Panc1 (cell line): ENCODE results near the gene DCTN1. TPM values are rescaled to one million over a fixed set of nuclear protein-coding genes. Genes with fewer than 3 reads are reported as not detected.
"Not testable (repeated sequence)": the region's sequence is repeated elsewhere in the genome, so short reads cannot be mapped to it uniquely, and the experiment has no call there.

Experiments
- ATAC-seq: fragments of 200-7000 bp; cut with Tn5 transposase; 2 replicates; pipeline ENCODE4 v1.9.1; 2020; ENCODE audit warnings: mild to moderate bottlenecking, moderate library complexity
- BruUV-seq: library from RNA; stranded (reverse); fragments of 400-500 nt; replicated peaks from 2 replicates; lab custom pipeline; 2021; lab: Mats Ljungman, UMichigan
- CTCF ChIA-PET: fragments of 300-600 bp; sonication (Branson Sonifier 250); formaldehyde crosslinking; loops from one replicate; lab custom pipeline; 2022; ENCODE audit warnings: antibody characterized with exemption; lab: Charles Lee
- POLR2A ChIA-PET: fragments of 300-600 bp; sonication (Branson Sonifier 250); formaldehyde crosslinking; loops from one replicate; lab custom pipeline; 2022; ENCODE audit warnings: antibody characterized with exemption; lab: Charles Lee
- DNase-seq: peaks from one replicate; pipeline ENCODE4 v3.0.0-alpha.2; 2010; ENCODE audit warnings: low read depth, low spot score
- H3K27ac ChIP-seq: 2 replicates; pipeline ENCODE4 v1.5.1; 2011; ENCODE audit warnings: mild to moderate bottlenecking, low read length, inconsistent platforms
- H3K27me3 ChIP-seq: fragments of 200-500 bp; sonication (Bioruptor generic); 2 replicates; pipeline ENCODE4 v1.6.0; 2014; ENCODE audit warnings: low read length, inconsistent platforms; ENCODE audit not compliant: control insufficient read depth, insufficient read depth
- H3K36me3 ChIP-seq: fragments of 200-500 bp; sonication (Bioruptor generic); 2 replicates; pipeline ENCODE4 v1.5.1; 2014; ENCODE audit warnings: inconsistent platforms, mild to moderate bottlenecking, low read length, moderate library complexity; ENCODE audit not compliant: control insufficient read depth, insufficient read depth
- H3K4me1 ChIP-seq: 2 replicates; pipeline ENCODE4 v1.5.1; 2011; ENCODE audit warnings: inconsistent platforms, mild to moderate bottlenecking, low read length, moderate library complexity; ENCODE audit not compliant: control insufficient read depth, insufficient read depth
- H3K4me3 ChIP-seq, 2 experiments: 2 replicates each; pipeline ENCODE4 v1.5.1; 2011 to 2012; ENCODE audit warnings: low read depth in 2 of 2, low read length in 2 of 2, mild to moderate bottlenecking in 2 of 2, inconsistent platforms in 1 of 2, moderate library complexity in 1 of 2
- H3K9me3 ChIP-seq: fragments of 200-500 bp; sonication (Bioruptor generic); 2 replicates; pipeline ENCODE4 v1.5.1; 2014; ENCODE audit warnings: low read depth, mild to moderate bottlenecking, inconsistent platforms, low read length, moderate library complexity; ENCODE audit not compliant: control insufficient read depth, insufficient read depth
- CTCF ChIP-seq: fragments of 450-650 bp; IDR thresholded peaks from 2 replicates; pipeline ENCODE4 v1.5.1; 2017; ENCODE audit warnings: mild to moderate bottlenecking
- POLR2AphosphoS5 ChIP-seq: IDR thresholded peaks from 2 replicates; pipeline ENCODE4 v1.6.1; 2012; ENCODE audit warnings: mild to moderate bottlenecking, low read depth, low read length, moderate library complexity
- REST ChIP-seq, 2 experiments: IDR thresholded peaks; 2 replicates each; pipeline ENCODE4 v1.6.1; 2011 to 2012; ENCODE audit warnings: low read depth in 2 of 2, control low read depth in 1 of 2, low read length in 1 of 2, mild to moderate bottlenecking in 1 of 2, moderate library complexity in 1 of 2; ENCODE audit not compliant: insufficient read depth in 1 of 2
- SIN3A ChIP-seq: IDR thresholded peaks from 2 replicates; pipeline ENCODE4 v1.6.1; 2012; ENCODE audit warnings: low read depth, mild to moderate bottlenecking, low read length, moderate library complexity, borderline replicate concordance; ENCODE audit not compliant: insufficient read depth
- TCF7L2 ChIP-seq: IDR thresholded peaks from 2 replicates; pipeline ENCODE4 v1.6.1; 2011; ENCODE audit warnings: mild to moderate bottlenecking, low read depth, low read length, inconsistent platforms
- in situ Hi-C: cut with HindIII; loops from 2 replicates; pipeline ENCODE4 v1.10.0; 2016; ENCODE audit warnings: low sequenced_read_pairs, low pct_unique_long_range_greater_than_20kb
- intact Hi-C: fragments of 100-400 bp; cut with micrococcal nuclease; formaldehyde crosslinking; loops from one replicate; pipeline ENCODE4 v1.10.0; 2022; ENCODE audit not compliant: unreplicated experiment
- total RNA-seq: library from RNA; stranded (reverse); gene quantifications from one replicate; pipeline ENCODE4 v1.2.1, GENCODE V29; 2021; ENCODE audit not compliant: unreplicated experiment

DCTN1 gene
- total RNA-seq, 1 experiment from 2014 or later, result 190 TPM

- Histone ChIP-seq H3K4me3 (peak within 1 kb of the TSS; percentile 84 to 89), H3K9me3 (no peaks in the 10 kb centered on the region), H3K4me1 (peaks cover 4% of the 10 kb centered on the region; the same call in 1 of the 2 replicates), H3K27me3 (no peaks in the 10 kb centered on the region), H3K27ac (peak within 1 kb of the TSS; percentile 86), H3K36me3 (no peaks in the 10 kb centered on the region; the same call in 1 of the 2 replicates)
- intact Hi-C loops, result no loop called here
- ATAC-seq, result peak; percentile 94
- POLR2A ChIA-PET, result interaction anchor here (0.6 to 1.5 kb wide), 3 partner anchors 19 to 251 kb away, joined by 3 to 7 read pairs (median 6); no protein-coding TSS in a partner anchor
- 0 out of 2 replicates have a peak, but pooled peaks have one; percentile 53 for TF ChIP-seq SIN3A
- TF ChIP-seq POLR2AphosphoS5, result 0 out of 2 replicates have a peak, but pooled peaks have one; percentile 44
- TF ChIP-seq REST (IDR thresholded peaks at IDR 0.05; ENCODE audit: insufficient read depth in 1 of 2, low read depth in 2 of 2, low read length in 1 of 2), result no peak
- in situ Hi-C loops, result no loop called here
- no TSS peak for BruUV-seq
- CTCF ChIA-PET, result interaction anchor here (0.7 kb wide), 1 partner anchor 111 kb away, joined by 6 read pairs; no protein-coding TSS in a partner anchor
- no peak for DNase-seq
Measured at GRCh38 chr2:74421221-74421870, 41.2 kb upstream of the DCTN1 start, which contains the start of the genes C2orf81 and WDR54. Gene C2orf81, minus strand, starts transcription at chr2:74421619. Its CDS starts 59 bp downstream, at chr2:74421560. Gene WDR54, plus strand, starts transcription at chr2:74421730. Its CDS starts 424 bp downstream, at chr2:74422154.

- H3K4me3 ChIP-seq, result peak overlapping the region; percentile 84 to 89
- H3K4me1 ChIP-seq, in situ Hi-C loops, intact Hi-C loops, H3K27me3 ChIP-seq, H3K36me3 ChIP-seq, ATAC-seq, DNase-seq, H3K9me3 ChIP-seq, BruUV-seq: not testable (repeated sequence)
- ChIA-PET POLR2A (interaction anchor here (0.6 to 1.5 kb wide), 5 partner anchors 13 to 251 kb away, joined by 3 to 8 read pairs (median 7); partner anchors contain the start of gene DCTN1), CTCF (interaction anchor here (0.7 kb wide), 1 partner anchor 111 kb away, joined by 6 read pairs; no protein-coding TSS in a partner anchor)
- peak overlapping the region; percentile 86 for H3K27ac ChIP-seq
Measured at GRCh38 chr2:74420443-74421103, 40.5 kb upstream of the DCTN1 start.

- no TSS peak for BruUV-seq
- no peak overlapping the region for H3K27ac ChIP-seq
- H3K4me1 ChIP-seq, result peaks cover 4% of the 10 kb centered on the region; the same call in 1 of the 2 replicates
- in situ Hi-C loops, result no loop called here
- no peaks in the 10 kb centered on the region for H3K27me3 ChIP-seq
- intact Hi-C loops, result no loop called here
- POLR2A ChIA-PET, result interaction anchor here (0.7 kb wide), 1 partner anchor 40 kb away, joined by 8 read pairs; the partner anchor contains the start of gene DCTN1
- ATAC-seq, result no peak
- DNase-seq, result no peak
- CTCF ChIA-PET, result no interaction called here
- TF ChIP-seq CTCF, result no peak
- TF ChIP-seq TCF7L2, result no peak
- no peak for TF ChIP-seq REST (IDR thresholded peaks at IDR 0.05; ENCODE audit: insufficient read depth in 1 of 2, low read depth in 2 of 2, low read length in 1 of 2)
- TF ChIP-seq POLR2AphosphoS5, result no peak
- TF ChIP-seq SIN3A, result no peak
- H3K36me3 ChIP-seq, result no peaks in the 10 kb centered on the region; the same call in 1 of the 2 replicates
- no peak overlapping the region for H3K4me3 ChIP-seq
- H3K9me3 ChIP-seq, result no peaks in the 10 kb centered on the region
Measured at GRCh38 chr2:74420006-74420405, 39.9 kb upstream of the DCTN1 start.
